ENCODE results near the gene FHIP1A. TPM values are rescaled to one million over a fixed set of nuclear protein-coding genes. Genes with fewer than 3 reads are reported as not detected.
"Not testable (repeated sequence)": the region's sequence is repeated elsewhere in the genome, so short reads cannot be mapped to it uniquely, and the experiment has no call there.

FHIP1A gene
- total RNA-seq, 1 donor from 2014 or later: 20.8 TPM

DNA sequence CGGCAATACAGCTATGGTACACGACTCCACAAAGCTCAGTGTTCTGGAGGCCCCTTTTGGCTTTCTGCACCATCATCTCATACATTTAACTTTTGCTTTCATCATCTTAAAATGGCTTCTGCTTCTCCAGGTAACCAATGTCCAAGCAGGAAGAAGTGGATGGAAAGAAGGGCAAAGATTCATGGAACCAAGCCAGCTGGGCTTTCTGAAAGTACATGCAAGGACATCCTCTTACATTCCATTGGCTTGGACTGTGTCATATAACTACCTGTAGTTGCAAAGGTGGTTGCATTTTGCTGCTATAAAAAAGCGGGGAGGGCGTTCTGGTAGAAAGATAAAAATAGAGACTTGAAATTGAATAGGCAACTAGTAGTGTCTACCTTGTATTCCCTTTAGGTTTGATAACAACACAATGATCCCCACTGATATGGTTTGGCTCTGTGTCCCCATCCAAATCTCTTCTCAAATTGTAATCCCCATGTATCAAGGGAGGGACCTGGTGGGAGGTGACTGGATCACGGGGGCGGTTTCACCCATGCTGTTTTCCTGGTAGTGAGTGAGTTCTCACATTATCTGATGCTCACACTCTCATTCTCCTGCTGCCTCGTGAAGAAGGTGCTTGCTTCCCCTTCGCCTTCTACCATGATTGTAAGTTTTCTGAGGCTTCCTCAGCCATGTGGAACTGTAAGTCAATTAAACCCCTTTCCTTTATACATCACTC, 6.7 kb upstream of the FHIP1A start:
- no peak for DNase-seq (ENCODE audit: low read depth)
- TF ChIP-seq, protein P1, sequence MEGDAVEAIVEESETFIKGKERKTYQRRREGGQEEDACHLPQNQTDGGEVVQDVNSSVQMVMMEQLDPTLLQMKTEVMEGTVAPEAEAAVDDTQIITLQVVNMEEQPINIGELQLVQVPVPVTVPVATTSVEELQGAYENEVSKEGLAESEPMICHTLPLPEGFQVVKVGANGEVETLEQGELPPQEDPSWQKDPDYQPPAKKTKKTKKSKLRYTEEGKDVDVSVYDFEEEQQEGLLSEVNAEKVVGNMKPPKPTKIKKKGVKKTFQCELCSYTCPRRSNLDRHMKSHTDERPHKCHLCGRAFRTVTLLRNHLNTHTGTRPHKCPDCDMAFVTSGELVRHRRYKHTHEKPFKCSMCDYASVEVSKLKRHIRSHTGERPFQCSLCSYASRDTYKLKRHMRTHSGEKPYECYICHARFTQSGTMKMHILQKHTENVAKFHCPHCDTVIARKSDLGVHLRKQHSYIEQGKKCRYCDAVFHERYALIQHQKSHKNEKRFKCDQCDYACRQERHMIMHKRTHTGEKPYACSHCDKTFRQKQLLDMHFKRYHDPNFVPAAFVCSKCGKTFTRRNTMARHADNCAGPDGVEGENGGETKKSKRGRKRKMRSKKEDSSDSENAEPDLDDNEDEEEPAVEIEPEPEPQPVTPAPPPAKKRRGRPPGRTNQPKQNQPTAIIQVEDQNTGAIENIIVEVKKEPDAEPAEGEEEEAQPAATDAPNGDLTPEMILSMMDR (IDR thresholded peaks at IDR 0.05; ENCODE audit: insufficient read depth, low read length, severe bottlenecking): no peak
- Histone ChIP-seq H3K36me3 (ENCODE audit: control insufficient read depth, insufficient read depth, low read length) (no peaks in the 10 kb centered on the region), H3K27me3 (ENCODE audit: control insufficient read depth, insufficient read depth, low read length) (no peaks in the 10 kb centered on the region), H3K4me3 (ENCODE audit: low read depth, low read length) (no peak overlapping the region)
- no peak for FAIRE-seq

DNA sequence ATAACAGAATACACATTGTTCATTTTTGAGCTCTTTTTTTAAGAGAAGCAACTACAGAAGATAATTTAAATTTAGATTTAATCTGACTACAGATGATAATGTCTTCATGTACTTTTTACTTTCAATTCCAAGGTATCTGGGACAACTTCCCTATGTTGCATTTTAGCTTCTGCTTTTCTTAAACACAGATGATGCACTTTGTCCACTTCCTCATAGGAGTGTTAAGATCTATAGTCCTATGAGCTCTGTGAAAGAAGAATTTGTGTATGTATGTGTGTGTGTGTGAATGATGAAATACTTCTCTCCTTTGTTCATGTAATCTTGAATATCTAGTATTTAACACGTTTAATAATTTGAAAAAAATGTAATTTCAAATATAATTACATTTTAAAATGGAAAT, 5.3 kb upstream of the FHIP1A start:
- FAIRE-seq: no peak
- TF ChIP-seq, protein P1 (IDR thresholded peaks at IDR 0.05; ENCODE audit: insufficient read depth, low read length, severe bottlenecking): no peak
- Histone ChIP-seq H3K27me3 (ENCODE audit: control insufficient read depth, insufficient read depth, low read length) (no peaks in the 10 kb centered on the region), H3K36me3 (ENCODE audit: control insufficient read depth, insufficient read depth, low read length) (no peaks in the 10 kb centered on the region), H3K4me3 (ENCODE audit: low read depth, low read length) (no peak overlapping the region)
- DNase-seq (ENCODE audit: low read depth): no peak

GRCh38 chr4:151404802-151405201, 4.2 kb upstream of the FHIP1A start:
- H3K27me3 ChIP-seq (ENCODE audit: control insufficient read depth, insufficient read depth, low read length); H3K36me3 ChIP-seq (ENCODE audit: control insufficient read depth, insufficient read depth, low read length); FAIRE-seq; DNase-seq (ENCODE audit: low read depth); H3K4me3 ChIP-seq (ENCODE audit: low read depth, low read length): not testable (repeated sequence)

DNA sequence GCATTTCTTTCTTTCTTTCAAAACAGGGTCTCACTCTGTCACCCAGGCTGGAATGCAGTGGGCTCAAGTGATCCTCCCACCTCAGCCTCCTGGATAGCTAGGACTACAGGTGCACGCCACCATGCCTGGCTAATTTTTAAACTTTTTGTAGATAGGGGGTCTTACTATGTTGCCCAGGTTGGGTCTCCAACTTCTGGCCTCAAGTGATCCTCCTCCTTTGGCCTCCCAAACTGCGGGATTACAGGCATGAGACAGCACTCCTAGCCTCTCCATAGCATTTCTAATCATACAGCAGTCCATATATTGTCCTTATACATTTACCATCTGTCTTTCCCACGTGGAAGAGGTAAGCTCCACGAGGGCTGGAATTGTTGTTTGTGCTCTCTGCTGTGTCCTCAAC, 2.0 kb upstream of the FHIP1A start:
- DNase-seq (ENCODE audit: low read depth) (no peak), FAIRE-seq (no peak)
- Histone ChIP-seq H3K4me3 (ENCODE audit: low read depth, low read length) (no peak overlapping the region), H3K36me3 (ENCODE audit: control insufficient read depth, insufficient read depth, low read length) (no peaks in the 10 kb centered on the region), H3K27me3 (ENCODE audit: control insufficient read depth, insufficient read depth, low read length) (no peaks in the 10 kb centered on the region)
- TF ChIP-seq, protein P1 (IDR thresholded peaks at IDR 0.05; ENCODE audit: insufficient read depth, low read length, severe bottlenecking): no peak

- no peaks in the 10 kb centered on the region for H3K27me3 ChIP-seq (ENCODE audit: control insufficient read depth, insufficient read depth, low read length)
- DNase-seq (ENCODE audit: low read depth) (no peak), FAIRE-seq (peak; percentile 36)
- peak overlapping the region; percentile 55 for H3K4me3 ChIP-seq (ENCODE audit: low read depth, low read length)
- TF ChIP-seq, protein P1 (IDR thresholded peaks at IDR 0.05; ENCODE audit: insufficient read depth, low read length, severe bottlenecking): peak; percentile 47
- no peaks in the 10 kb centered on the region for H3K36me3 ChIP-seq (ENCODE audit: control insufficient read depth, insufficient read depth, low read length)
Observed at GRCh38 chr4:151407466-151408379, 1.3 kb upstream of the FHIP1A start.

GRCh38 chr4:151408380-151408629, 671 bp upstream of the FHIP1A start:
- H3K36me3 ChIP-seq (ENCODE audit: control insufficient read depth, insufficient read depth, low read length): no peaks in the 10 kb centered on the region
- no peaks in the 10 kb centered on the region for H3K27me3 ChIP-seq (ENCODE audit: control insufficient read depth, insufficient read depth, low read length)
- peak overlapping the region; percentile 55 for H3K4me3 ChIP-seq (ENCODE audit: low read depth, low read length)
- TF ChIP-seq, protein P1 (IDR thresholded peaks at IDR 0.05; ENCODE audit: insufficient read depth, low read length, severe bottlenecking): no peak
- no peak for DNase-seq (ENCODE audit: low read depth)
- FAIRE-seq: no peak

Measured in bronchial epithelial cell (primary cell).